DND-41 (cell line): Measurements from ENCODE around the gene TGFB1.

Experiments
- ATAC-seq: fragments of 200-7000 bp; cut with Tn5 transposase; 3 replicates; pipeline ENCODE4 v1.9.1; 2021; ENCODE audit warnings: low read depth; ENCODE audit not compliant: insufficient read depth
- DNase-seq: peaks from one replicate; pipeline ENCODE4 v3.0.0-alpha.2; 2020
- H2AFZ ChIP-seq: 2 replicates; pipeline ENCODE4 v1.6.0; 2012; ENCODE audit warnings: low read depth, low read length
- H3K27ac ChIP-seq: 2 replicates; pipeline ENCODE4 v1.5.1; 2012; ENCODE audit warnings: low read length, inconsistent platforms
- H3K27me3 ChIP-seq: fragments of 200-600 bp; sonication (generic); 2 replicates; pipeline ENCODE4 v1.6.0; 2012; ENCODE audit warnings: low read length, mild to moderate bottlenecking, inconsistent platforms; ENCODE audit not compliant: insufficient read depth, poor library complexity
- H3K36me3 ChIP-seq: 2 replicates; pipeline ENCODE4 v1.5.1; 2012; ENCODE audit warnings: low read length, inconsistent platforms; ENCODE audit not compliant: insufficient read depth
- H3K4me1 ChIP-seq: 2 replicates; pipeline ENCODE4 v1.5.1; 2012; ENCODE audit warnings: mild to moderate bottlenecking, low read length; ENCODE audit not compliant: insufficient read depth
- H3K4me2 ChIP-seq: 2 replicates; pipeline ENCODE4 v1.6.0; 2012; ENCODE audit warnings: mild to moderate bottlenecking, moderate library complexity, low read length, inconsistent platforms; ENCODE audit not compliant: insufficient read depth
- H3K4me3 ChIP-seq, 2 experiments: fragments of 200-600 bp in 1 of 2; shearing (Covaris generic) in 1 of 2; 2 replicates each; pipeline ENCODE4 v1.5.1; 2012 to 2016; ENCODE audit warnings: inconsistent platforms in 2 of 2, low read length in 2 of 2, mild to moderate bottlenecking in 2 of 2, low read depth in 1 of 2, moderate library complexity in 1 of 2
- H3K79me2 ChIP-seq: 2 replicates; pipeline ENCODE4 v1.6.0; 2012; ENCODE audit warnings: low read length, inconsistent platforms; ENCODE audit not compliant: insufficient read depth
- H3K9ac ChIP-seq: 2 replicates; pipeline ENCODE4 v1.6.0; 2012; ENCODE audit warnings: low read depth, mild to moderate bottlenecking, inconsistent platforms, low read length, moderate library complexity
- H3K9me3 ChIP-seq: 2 replicates; pipeline ENCODE4 v1.5.1; 2012; ENCODE audit warnings: low read length, moderate library complexity, mild to moderate bottlenecking, inconsistent platforms; ENCODE audit not compliant: insufficient read depth, severe bottlenecking
- H4K20me1 ChIP-seq: 2 replicates; pipeline ENCODE4 v1.6.0; 2012; ENCODE audit warnings: low read length; ENCODE audit not compliant: insufficient read depth
- EZH2 ChIP-seq: IDR thresholded peaks from 3 replicates; pipeline ENCODE4 v1.6.1; 2012; ENCODE audit warnings: borderline replicate concordance, low read depth, mild to moderate bottlenecking, moderate library complexity, low read length, inconsistent platforms; ENCODE audit not compliant: severe bottlenecking
- TF ChIP-seq, protein P1 (sequence below): IDR thresholded peaks from 2 replicates; pipeline ENCODE4 v1.5.1; 2012; ENCODE audit warnings: borderline replicate concordance, low read length, moderate library complexity, mild to moderate bottlenecking; ENCODE audit not compliant: poor library complexity, severe bottlenecking; ENCODE audit errors: extremely low read depth

TGFB1 gene

DNA sequence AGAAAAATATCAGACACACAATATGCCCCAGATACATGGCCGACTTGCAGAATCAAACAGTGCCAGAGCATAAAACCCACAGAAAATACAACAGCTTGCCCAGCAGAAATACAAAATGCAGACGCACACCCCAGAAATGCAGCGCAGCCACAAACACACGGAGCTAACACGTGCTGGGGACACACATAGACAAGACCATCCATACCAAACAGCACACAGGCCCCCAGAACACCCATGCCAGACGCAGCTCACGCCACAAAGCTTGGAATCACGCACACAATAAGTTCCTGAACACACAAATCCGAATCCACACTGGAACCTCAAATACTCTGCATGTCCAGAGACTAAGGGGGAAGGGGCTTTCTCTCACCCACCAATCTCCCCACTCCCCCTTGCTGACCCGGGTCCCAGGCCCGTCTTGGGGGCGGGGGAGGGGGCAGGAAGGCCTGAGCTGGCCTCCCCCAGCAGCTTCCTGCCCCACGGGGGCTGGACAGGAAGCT lies 26.6 kb downstream of the TGFB1 start:
- Histone ChIP-seq H3K9ac (no peak overlapping the region), H3K4me1 (no peaks in the 10 kb centered on the region), H3K79me2 (peaks cover 20% of the 10 kb centered on the region), H3K27ac (no peak overlapping the region), H3K4me3 (no peak overlapping the region), H2AFZ (no peak overlapping the region), H4K20me1 (peaks cover 56% of the 10 kb centered on the region), H3K9me3 (no peaks in the 10 kb centered on the region), H3K4me2 (no peak overlapping the region), H3K27me3 (no peaks in the 10 kb centered on the region), H3K36me3 (peaks cover 87% of the 10 kb centered on the region)
- TF ChIP-seq, protein P1, sequence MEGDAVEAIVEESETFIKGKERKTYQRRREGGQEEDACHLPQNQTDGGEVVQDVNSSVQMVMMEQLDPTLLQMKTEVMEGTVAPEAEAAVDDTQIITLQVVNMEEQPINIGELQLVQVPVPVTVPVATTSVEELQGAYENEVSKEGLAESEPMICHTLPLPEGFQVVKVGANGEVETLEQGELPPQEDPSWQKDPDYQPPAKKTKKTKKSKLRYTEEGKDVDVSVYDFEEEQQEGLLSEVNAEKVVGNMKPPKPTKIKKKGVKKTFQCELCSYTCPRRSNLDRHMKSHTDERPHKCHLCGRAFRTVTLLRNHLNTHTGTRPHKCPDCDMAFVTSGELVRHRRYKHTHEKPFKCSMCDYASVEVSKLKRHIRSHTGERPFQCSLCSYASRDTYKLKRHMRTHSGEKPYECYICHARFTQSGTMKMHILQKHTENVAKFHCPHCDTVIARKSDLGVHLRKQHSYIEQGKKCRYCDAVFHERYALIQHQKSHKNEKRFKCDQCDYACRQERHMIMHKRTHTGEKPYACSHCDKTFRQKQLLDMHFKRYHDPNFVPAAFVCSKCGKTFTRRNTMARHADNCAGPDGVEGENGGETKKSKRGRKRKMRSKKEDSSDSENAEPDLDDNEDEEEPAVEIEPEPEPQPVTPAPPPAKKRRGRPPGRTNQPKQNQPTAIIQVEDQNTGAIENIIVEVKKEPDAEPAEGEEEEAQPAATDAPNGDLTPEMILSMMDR, result no peak
- TF ChIP-seq EZH2, result no peak
- ATAC-seq (no peak), DNase-seq (no peak)

DNA sequence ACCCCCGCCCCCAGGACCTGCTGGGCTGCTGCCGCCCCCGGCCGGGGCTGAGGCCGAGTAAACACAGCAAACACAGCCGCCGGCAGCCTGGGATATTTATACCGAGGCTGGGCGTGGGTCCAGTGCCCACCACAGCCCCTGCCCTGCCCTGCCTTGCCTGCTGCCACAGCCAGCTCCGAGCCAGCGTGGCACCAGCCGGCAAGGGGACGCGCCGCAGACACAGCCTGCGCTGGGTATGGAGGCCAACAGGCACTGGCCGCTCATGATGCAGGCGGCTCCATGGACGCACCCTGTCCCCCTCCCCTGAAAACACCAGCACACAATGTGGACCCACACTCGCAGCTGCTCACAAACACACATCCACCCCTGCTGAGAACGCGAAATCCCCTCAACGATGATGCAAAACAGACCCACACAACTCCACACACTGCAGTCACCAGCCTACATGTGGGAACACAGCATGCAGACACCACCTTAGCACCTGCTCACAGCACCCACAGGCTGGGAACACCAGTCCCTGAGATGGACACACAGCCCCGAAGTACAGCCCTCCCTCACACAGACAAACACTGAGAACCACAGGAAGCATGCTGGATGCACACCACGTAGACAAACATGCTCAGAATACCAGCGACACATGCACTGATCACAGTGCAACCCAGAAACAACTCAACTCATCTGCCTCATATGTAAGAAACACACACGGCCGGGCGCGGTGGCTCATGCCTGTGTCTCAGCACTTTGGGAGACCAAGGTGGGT lies 27.6 kb downstream of the TGFB1 start:
- Histone ChIP-seq H3K4me2 (no peak overlapping the region), H3K4me1 (no peaks in the 10 kb centered on the region), H4K20me1 (peaks cover 57% of the 10 kb centered on the region), H3K4me3 (no peak overlapping the region), H3K9ac (no peak overlapping the region), H3K36me3 (peaks cover 87% of the 10 kb centered on the region), H3K9me3 (no peaks in the 10 kb centered on the region), H2AFZ (no peak overlapping the region), H3K27me3 (no peaks in the 10 kb centered on the region), H3K79me2 (peaks cover 20% of the 10 kb centered on the region), H3K27ac (no peak overlapping the region)
- DNase-seq (no peak), ATAC-seq (peak; percentile 12; the same call in 1 of the 3 replicates)
- no peak for TF ChIP-seq EZH2
- TF ChIP-seq, protein P1, result no peak

DNA sequence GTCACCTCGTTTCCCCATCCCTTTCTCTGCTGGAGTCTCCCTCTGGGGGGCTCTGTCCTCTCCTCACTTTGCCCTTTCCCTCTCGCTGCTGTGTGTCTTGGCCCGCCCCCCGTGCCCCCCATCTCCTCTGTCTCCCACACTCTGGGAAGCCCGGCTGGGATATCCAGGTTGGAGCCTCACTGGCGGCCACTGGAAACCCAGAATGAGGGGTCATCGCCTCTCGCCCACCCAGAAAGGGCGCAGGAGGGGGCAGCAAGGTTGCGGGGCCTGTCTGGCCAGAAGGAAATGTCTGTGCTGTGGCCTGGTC lies 28.1 kb downstream of the TGFB1 start:
- DNase-seq, result no peak
- Histone ChIP-seq H3K27me3 (no peaks in the 10 kb centered on the region), H3K4me2 (no peak overlapping the region), H3K9me3 (no peaks in the 10 kb centered on the region), H3K79me2 (peaks cover 20% of the 10 kb centered on the region), H3K4me3 (no peak overlapping the region), H3K4me1 (no peaks in the 10 kb centered on the region), H3K9ac (no peak overlapping the region), H2AFZ (no peak overlapping the region), H3K27ac (no peak overlapping the region), H4K20me1 (peaks cover 62% of the 10 kb centered on the region), H3K36me3 (peaks cover 89% of the 10 kb centered on the region)
- ATAC-seq, result no peak
- TF ChIP-seq EZH2, result no peak
- TF ChIP-seq, protein P1, result no peak
